Muscle of back (tissue), 11 donors: ENCODE results near the gene SEMA3E. TPM values are rescaled to one million over a fixed set of nuclear protein-coding genes. Genes with fewer than 3 reads are reported as not detected.

Experiments used
- DNase-seq, 3 donors: peaks; one replicate each; pipeline versions ENCODE4 v3.0.0 to v3.0.0-alpha.2; 2013
- polyA plus RNA-seq, 10 donors: library from polyadenylated mRNA; unstranded; fragments of 120-200 nt; gene quantifications; one replicate each; pipeline ENCODE4 v1.2.1, GENCODE V29; 2013; ENCODE audit not compliant: insufficient read length in 10 of 10

SEMA3E gene
- polyA plus RNA-seq, 10 donors: 2.3 to 9.3 (median 3.1) TPM

DNA sequence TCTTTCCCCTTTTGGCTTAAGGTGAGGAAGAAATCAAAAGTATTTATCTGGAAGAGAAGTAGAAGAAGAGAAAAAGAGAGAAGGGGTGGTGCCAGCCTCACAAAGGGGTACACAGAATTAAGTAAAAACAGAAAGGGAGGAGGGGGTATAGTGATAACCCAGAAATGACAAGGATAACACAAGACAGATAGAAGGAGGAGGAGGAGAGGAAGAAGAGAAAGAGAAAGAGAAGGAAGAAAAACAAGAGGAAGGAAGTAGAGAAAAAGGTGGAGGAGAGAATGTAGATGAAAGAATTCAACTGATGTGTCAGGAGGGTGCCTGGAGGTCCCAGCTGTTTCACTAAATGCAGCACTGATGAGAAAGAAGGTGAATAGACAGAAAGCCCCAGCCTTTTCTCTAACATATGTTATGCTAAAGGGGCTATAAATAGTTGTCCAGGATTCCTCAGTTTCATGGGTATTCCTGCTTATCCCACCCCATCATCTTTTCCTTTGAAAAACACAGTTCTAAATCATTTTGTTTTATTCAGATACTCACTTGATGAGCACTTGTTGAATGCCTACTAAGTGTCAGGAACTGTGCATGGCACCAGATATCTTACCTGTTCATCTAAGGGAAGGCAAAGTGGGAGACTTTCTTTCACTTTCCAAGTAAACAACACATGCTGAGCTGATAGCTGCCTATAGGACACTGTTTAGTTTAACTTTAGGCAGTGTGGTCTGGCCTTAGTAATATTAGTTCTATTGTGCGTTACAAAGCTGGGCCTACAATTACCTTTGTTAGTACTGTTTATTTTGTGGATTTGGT lies 8.0 kb downstream of the SEMA3E start:
- DNase-seq: no peak

DNA sequence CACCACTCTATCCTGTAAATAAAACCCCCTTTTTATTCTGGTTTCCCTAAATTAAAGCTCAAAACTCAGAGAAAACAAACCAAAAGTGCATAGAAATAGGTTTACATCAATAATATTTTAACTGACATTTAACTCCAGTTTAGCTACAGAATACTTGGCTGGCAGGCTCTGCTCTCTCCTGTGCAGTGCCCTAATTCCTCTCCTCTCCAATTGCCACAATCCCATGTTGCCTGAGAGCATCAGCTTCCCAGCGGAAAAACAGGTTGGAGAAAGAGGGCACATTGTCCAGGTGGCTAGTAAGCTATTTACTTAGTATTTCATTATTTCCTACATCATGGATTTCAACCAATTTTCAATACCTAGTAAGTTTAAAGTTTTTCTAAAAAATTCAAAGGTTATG lies 8.7 kb downstream of the SEMA3E start:
- no peak for DNase-seq

DNA sequence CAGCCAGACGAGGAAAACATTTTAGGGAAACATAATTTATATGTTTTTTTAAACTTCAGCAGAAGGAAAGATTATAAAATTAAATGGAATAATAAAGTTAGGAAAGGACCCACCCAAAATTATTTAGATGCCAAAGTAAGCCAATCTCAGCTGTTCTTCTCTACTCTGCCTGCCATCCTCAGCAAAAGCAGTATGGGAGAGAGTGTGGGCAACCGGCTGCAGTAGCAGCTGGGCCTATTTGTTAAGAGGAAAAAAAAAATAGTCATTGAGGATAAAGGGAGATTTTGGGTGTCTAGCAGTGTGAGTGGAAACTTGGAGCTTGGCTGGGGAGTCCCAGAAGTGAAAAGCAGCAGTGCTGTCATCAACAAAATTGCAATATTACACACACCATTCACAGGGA lies 15.4 kb downstream of the SEMA3E start:
- no peak for DNase-seq

DNA sequence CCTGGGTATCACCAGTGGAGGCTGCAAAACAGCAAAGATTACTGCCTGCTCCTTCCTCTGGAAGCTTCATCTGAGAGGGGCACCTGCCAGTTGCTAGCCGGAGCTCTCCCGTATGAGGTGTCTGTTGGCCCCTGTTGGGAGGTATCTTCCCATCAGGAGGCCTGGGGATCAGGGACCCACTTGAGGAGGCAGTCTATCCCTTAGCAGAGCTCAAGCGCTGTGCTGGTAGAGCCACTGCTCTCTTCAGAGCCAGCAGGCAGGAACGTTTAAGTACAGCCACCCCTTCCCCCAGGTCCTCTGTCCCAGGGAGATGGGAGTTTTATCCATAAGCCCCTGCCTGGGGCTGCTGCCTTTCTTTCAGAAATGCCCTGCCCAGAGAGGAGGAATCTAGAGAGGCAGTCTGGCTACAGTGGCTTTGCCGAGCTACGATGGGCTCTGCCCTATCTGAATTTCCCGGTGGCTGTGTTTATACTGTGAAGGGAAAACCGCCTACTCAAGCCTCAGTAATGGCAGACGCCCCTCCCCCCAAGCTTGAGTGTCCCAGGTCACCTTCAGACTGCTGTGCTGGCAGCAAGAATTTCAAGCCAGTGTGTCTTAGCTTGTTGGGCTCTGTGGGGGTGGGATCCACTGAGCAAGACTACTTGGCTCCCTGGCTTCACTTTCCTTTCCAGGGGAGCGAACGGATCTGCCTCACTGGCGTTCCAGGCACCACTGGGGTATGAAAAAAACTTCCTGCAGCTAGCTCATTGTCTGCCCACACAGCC lies 19.6 kb downstream of the SEMA3E start:
- DNase-seq: no peak

DNA sequence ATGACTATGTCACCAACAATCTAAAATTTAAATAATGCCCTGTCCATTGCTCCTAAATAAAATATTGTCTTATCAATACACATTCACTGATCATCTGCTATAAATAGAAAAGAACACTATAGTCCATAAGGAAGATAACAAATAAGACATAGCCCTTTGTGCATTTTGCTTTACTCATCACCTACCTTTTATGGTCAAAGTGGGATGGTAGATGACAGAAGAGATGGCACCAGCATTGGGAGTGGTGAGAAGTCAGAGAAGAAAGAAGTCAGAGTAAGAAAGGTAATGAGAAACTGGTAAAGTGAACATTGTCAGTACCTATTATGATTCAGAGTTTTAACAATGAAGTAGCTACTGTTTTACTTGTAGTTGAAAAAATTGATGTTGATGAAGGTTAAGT lies 31.1 kb downstream of the SEMA3E start:
- no peak for DNase-seq

DNA sequence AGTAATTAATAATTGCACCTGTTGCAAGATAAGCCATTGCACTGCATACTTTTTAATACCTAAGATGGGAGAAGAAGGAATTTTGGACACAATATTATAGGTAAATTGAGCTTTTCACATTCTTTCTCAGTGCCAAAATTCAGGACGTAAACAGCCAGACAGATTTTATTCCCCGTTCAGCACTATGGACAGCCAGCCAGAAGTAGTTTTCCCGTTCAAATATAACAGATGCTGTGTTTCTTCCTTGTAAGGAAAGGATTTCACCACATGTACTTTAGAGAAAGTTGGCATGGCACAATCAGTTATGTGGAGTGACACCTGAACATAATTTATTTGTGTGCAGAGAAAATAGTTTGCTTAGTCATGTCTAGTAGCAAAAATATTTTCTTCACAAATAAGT lies 34.8 kb downstream of the SEMA3E start:
- peak in 2 of 3 donors; percentile 3 to 8 for DNase-seq

DNA sequence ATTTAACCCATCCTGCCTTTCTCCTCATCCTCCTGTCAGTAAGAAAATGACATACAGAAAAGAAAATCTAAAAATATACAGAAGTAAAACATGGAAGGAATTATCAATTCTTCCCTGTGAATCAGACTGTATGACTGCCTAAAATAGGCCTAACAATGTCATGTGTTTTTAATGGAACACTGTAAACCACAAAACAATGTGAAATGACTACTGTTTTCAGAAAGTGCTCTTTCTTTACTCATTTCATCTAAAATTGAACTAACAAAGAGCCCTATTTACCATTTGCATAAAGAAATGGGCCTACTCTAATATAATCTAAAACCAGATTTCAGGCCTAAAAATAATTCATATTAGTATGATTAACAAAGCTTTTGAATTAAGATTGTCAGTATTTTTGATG lies 35.7 kb downstream of the SEMA3E start:
- DNase-seq: no peak

DNA sequence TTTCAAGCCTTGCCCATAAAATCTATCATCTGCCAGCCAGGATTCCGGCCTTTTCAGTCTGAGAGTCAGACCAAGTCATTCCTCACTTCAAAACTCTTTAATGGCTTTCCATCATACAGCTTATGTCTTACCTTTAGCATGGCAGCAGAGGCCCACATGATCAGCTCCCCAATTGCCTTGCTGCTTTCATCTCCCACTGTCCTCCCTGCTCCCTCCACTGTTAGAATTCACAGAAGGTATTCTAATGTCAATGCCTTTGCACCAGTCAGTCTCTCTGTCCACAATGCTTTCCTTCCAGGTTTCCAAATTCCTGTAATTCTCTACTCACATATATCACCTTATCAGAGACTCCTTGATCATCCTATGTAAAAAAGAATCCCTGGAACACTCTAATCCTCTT lies 37.2 kb downstream of the SEMA3E start:
- no peak for DNase-seq

DNA sequence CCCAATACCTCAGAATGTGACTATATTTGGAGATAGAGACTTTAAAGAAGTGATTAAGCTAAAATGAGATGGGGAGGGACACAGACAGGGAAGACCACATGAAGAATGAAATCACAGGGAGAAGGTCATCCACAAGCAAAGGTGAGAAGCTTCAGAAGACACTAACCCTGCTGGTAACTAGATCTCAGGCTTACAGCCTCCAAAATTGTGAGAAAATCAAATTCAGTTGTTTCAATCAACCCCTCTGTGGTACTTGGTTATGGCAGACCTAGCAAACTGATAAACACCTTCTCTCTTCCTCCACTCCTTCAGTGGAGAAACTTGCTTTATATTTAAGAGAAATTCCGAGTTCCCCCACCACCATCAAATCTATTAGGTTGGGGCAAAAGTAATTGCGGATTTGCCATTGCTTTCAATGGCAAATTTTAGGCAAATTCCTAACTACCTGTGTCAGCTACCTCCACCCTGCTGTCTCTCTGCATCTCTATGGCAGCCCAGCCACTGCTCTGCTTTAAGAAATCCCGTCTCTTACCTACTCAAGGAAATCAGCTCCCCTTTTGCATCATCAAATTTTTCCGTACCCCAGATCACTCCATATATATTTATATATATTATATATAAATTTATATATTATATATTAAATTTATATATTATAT lies 38.2 kb downstream of the SEMA3E start:
- DNase-seq: no peak

DNA sequence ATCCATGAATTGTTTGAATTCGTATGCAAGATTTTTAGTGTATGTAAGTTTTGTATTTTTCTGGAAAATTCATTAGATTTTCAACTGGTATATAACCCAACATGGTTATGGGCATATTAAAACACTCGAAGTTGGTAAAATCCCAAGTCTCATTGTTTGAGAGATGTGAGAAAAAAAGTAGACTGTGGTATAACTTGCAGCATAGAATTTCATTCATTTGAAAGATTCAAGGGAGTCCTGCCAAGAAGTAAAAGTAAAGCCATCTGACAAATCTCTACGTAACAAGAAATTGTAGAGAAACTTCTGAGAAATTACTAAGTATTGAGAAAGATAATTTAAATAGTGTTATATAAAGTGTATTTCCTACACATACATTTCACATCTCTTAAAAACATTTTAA lies 40.2 kb downstream of the SEMA3E start:
- DNase-seq: no peak

DNA sequence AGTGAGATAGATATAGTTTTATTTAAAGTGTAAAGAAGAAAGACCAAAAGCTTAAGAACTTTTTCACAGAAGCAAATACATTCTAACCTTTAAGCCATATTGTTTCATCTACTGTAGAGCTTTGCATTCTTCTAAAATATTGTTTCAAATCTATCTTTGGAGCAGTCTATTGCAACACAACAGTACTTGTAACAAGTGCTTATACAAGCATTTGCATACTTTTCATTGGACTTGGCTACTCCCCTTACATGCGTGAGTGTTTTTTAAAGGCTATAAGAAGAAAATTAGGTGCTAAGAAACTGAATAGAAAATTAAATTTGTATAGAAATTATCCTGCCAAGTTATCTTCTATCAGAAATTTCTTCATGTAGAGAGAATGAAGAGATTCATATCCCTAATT lies 45.3 kb downstream of the SEMA3E start:
- DNase-seq: no peak

DNA sequence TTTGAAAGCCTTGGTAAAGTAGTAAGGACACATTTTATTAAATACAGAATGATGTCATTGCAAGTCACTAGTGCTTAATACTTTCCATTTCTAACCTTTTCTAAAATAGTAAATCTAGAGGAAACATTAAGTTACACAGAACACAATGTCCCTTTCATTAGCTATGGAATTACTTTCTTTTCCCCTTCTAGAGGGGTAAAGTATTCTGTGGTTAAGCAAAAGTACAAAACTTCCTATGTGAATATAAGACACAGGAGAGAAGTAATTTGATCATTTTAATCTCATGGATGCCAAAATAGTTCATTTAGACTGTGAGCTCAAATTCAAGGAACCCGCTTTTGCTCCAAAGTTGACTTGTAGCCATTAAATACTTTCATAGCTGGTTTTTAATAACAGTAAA lies 49.8 kb downstream of the SEMA3E start:
- peak in 1 of 3 donors; percentile 7 for DNase-seq

DNA sequence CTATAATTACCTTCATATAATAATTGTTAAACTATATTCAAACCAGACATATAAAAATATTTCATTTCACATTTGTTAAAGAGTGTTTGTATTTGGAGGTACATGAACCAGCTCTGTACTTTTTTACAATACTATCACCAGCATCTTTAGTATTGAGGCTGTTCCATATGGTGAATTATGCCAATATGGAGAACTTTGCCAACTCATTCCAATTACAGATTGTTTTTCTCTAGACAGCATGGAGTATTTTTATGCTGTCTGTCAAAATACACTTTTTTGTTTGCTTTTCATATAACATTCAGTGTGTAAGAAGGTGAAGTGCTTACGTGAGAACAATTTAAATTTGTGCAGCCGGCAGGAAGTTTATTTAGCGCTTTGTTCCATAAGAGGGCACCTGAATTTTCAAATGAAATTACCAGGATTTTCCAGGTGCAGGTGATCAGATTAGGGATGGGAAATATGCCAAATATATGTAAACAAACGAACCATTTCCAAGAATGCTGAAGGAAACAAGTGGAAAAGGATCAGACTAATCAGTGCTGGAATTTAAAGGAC lies 54.9 kb downstream of the SEMA3E start:
- no peak for DNase-seq

DNA sequence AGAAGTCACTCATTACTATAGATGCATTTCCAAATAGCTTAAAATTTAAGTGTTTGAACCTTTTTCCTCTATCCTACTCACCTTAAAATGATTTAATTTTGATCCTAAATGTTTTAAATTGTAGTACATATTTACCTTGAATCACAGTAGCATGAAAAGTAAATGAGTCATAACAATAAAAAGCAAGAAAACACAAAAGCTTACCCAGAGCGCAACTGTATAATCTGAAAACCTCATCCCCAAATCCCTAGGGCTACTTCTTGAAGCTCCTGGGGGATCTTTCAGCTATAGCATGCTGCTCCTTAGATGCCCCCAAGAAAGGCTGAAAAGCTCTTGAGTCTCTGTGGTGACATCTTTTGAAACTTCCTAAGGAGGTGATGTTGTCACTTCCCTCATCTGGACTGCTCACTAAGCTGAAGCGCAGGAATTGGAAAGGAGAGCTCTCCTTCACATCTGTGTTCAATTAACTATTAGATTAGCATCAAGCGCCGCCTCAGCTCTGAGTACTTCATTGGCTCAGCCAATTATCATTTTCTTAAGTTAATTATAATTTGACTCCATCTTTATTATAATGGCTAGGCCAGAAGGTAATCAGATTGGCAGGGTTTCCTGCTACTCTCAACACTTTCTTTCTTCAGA lies 60.2 kb downstream of the SEMA3E start:
- DNase-seq: no peak

DNA sequence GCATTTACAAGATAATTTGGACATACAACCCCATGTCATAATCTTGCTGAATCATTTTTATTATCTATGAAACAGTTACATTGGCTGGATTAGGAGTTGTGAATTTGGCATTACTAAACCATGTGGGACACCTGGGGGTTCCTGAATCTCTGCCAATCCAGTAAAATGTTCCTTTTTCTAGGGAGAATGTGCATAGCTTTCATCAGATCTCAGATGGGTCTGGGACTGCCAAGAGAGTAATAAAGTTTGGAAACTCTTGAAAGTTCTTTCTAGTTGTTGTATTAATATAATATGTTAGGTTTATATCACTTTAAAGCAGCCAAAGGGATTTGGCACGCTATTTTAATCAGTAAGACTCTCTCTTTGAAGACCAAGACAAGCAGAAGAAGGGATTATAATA lies 62.7 kb downstream of the SEMA3E start:
- DNase-seq: peak in 1 of 3 donors; percentile 39

DNA sequence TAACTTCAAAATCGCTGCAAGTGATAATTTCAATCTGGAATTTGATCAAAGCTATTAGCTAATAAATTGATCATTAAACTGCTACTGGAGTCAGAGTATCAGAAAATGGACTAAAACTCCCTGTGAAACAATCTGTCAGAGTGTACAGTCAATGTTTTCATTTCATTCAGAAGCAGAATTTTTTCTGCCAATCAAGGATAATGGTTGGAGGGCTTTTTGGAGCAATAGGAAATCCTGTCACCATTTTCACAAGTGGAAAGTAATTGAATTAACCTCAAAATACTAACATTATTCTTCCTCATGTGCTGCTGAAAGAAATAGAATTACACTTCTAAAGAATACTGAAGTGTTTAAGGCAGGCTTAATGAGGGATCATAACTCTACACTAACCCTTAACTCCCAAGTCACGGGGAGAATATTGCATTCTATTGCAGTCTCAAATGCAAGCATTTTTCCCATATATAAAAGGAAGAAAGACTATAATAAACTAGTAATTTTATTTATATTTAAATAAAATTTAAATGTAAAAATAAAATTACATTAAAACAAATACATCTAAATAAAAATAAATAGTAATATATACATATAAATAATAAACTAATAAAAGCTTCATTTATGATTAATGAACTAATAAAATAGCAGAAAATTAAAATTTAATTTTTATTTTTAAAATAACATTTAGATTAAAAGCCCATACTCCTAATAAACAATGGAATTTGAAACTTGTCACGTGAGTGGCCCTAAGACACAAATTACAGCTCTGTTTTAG lies 67.1 kb downstream of the SEMA3E start:
- no peak for DNase-seq

DNA sequence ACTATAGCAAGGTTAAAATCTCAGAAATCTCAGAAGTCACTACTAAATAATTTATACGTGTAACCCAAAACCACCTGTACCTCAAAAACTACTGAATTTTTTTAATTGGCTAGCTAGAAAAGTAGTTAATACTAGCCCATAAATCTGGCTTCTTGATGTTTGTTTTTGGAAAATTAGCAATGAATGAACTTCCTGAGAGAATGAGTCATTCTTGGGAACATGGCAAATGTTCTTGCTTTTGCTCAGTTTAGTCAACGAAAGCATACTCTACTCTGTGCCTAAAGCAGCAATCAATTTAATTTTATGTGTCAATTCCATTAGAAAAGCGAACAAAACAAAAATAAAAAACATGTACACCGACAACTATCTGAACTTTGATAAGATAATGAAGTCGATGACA lies 69.2 kb downstream of the SEMA3E start:
- no peak for DNase-seq

DNA sequence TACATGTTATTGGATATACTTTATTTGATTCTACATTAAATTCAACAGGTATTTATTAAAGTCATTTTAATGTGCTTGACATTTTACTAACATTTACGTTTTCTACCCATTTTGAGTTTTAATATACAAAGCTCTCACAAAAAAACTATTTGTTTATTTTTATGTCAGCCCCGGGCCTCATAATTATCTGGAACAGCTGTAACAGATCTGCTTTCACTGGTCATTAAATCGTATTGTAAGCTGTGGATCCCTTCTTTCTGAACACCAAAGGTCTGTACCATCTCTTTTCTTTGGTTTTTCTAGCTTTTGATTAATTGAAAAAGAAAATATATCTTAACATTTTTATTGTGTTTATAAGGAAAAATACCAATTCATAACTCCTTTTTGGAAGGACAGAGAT lies 73.5 kb downstream of the SEMA3E start:
- no peak for DNase-seq

DNA sequence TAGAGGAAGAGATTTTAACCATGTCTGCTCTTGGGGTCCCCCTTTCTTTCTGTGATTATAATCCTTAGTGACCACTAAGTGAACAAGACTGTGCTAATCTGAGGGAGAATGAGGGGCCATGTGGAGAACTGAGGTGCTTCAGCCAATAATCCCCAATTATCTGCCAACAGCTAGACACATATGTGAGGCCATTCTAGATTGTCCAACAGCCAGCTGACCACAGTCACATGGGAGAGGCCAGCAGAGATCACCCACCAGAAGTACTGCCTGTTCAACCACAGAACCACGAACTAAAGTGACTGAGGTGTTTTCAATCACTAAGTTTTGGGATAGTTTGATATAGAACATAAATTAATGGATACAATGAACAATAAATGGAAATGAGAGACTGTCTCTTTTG lies 74.3 kb downstream of the SEMA3E start:
- DNase-seq: no peak

DNA sequence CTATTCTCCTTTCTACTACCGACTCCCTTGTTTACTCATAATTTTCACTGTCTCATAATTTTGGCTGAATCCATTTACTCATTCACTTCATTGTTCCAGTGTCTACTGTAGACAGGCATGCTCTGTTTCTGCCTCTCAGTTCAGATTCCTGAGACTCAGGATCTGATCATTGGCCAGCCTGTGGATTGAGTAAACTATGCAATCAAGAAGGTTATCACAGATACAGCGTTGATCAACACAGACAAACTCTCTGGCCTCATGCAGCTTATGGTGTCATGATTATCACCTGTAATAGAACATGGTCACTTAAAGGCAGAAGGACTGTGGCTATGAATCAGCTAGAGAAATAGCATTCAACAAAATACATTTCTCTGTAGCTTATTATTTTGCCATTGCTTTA lies 86.0 kb downstream of the SEMA3E start:
- DNase-seq: no peak

DNA sequence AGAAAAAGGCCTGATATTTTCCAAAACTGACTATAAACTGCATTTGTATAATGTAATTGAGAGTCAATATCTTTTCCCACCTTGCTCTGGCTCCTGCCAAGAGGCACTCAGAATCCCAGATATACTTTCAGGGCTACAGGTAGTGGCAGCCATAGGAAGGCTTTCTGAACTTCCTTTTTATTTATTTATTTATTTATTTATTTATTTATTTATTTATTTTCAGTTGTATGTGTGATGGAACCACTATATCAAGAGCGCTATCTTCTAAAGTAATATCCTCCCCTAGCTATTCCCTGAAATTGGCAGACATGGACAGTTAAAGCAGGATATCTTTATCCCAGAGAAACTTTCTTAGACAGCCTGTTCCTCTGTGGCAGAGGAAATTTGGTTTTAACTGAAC lies 86.7 kb downstream of the SEMA3E start:
- DNase-seq: no peak
